ENCODE data around the gene LAGE3.

LAGE3 gene

GRCh38 chrX:154440623-154441357 is 38.3 kb downstream of the LAGE3 start:
- intact Hi-C loops (cut with DNase I), result loop anchor here (5.0 kb wide), 1 partner anchor 37 kb away; the partner anchor contains the start of gene LAGE3
- peak in 1 of 10 donors; percentile 68 for DNase-seq

- DNase-seq, result no peak
- intact Hi-C loops (cut with DNase I), result loop anchor here (5.0 kb wide), 1 partner anchor 37 kb away; the partner anchor contains the start of gene LAGE3
Observed at GRCh38 chrX:154439841-154440240, 39.2 kb downstream of the LAGE3 start.

DNA sequence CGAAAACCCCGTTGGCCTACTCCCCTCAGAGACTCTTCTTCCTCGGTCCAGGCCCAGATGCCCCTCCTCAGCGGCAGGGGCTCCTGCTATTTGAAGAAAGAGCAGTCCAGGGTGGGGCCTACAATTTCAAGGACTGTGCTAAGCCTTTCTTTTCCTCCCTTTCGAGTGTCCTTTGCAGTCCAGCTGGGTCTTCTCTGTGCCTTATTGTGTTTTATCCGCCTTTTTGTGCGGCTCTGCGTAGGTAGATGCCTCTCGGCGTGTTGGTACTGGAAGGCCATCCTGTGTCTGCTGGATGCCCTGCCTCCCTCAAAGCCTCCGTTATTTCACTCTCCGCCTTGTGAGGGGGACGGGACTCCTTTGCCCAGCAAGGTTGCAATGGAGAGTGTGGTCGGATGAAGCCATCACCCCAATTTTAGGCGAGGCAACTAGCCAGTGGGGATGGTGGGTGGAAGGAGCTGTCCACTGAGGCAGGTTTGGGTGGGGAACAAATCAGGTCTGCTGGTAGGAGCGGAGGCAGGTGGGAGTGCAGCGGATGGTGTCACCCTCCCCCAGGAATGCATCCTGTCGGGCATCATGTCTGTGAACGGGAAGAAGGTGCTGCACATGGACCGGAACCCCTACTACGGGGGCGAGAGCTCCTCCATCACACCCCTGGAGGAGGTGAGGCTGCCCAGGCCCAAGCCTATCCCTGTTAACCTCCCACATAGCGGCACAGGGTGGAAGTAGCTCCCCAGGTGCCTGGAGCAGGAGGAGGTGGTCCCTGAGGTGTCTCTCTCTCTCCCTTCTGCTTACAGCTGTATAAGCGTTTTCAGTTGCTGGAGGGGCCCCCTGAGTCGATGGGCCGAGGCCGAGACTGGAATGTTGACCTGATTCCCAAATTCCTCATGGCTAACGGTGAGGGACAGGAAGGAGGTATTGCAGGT is 40.8 kb downstream of the LAGE3 start:
- intact Hi-C loops (cut with DNase I), result loop anchor here (2.0 kb wide), 1 partner anchor 49 kb away; the partner anchor contains the start of gene UBL4A
- DNase-seq, result peak in 1 of 10 donors; percentile 70

GRCh38 chrX:154436983-154437752 is 41.9 kb downstream of the LAGE3 start, which contains the start of gene GDI1:
Gene GDI1 (plus strand): TSS chrX:154437154. CDS start chrX:154437255, 101 bp downstream.
- DNase-seq, result peak in 4 of 10 donors; percentile 25 to 91 (median 70)
- intact Hi-C loops (cut with DNase I), result loop anchor here (2.0 kb wide), 1 partner anchor 50 kb away; the partner anchor contains the start of gene UBL4A

GRCh38 chrX:154436374-154436982 is 42.6 kb downstream of the LAGE3 start:
- DNase-seq, result peak in 2 of 10 donors; percentile 39 to 90
- intact Hi-C loops (cut with DNase I), result loop anchor here (2.0 kb wide), 1 partner anchor 50 kb away; the partner anchor contains the start of gene UBL4A

DNA sequence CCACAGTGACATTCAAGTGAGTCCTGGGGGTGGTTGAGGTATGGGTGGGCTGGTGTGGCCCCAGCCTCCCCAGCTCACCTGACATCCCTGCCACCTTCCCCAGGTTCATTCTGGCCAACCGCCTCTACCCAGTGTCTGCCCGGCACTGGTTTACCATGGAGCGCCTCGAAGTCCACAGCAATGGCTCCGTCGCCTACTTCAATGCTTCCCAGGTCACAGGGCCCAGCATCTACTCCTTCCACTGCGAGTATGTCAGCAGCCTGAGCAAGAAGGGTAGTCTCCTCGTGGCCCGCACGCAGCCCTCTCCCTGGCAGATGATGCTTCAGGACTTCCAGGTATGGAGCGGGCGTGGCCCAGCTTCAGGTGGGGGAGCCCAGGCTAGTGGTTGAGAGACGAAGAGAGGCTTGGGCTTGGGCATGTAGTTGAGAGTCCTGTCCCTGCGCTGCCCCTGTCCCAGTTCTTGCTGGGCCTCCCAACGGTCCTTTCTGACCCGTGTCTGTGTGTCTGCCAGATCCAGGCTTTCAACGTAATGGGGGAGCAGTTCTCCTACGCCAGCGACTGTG is 43.8 kb downstream of the LAGE3 start:
- intact Hi-C loops (cut with DNase I), result no loop called here
- peak in 1 of 10 donors; percentile 73 for DNase-seq

DNA sequence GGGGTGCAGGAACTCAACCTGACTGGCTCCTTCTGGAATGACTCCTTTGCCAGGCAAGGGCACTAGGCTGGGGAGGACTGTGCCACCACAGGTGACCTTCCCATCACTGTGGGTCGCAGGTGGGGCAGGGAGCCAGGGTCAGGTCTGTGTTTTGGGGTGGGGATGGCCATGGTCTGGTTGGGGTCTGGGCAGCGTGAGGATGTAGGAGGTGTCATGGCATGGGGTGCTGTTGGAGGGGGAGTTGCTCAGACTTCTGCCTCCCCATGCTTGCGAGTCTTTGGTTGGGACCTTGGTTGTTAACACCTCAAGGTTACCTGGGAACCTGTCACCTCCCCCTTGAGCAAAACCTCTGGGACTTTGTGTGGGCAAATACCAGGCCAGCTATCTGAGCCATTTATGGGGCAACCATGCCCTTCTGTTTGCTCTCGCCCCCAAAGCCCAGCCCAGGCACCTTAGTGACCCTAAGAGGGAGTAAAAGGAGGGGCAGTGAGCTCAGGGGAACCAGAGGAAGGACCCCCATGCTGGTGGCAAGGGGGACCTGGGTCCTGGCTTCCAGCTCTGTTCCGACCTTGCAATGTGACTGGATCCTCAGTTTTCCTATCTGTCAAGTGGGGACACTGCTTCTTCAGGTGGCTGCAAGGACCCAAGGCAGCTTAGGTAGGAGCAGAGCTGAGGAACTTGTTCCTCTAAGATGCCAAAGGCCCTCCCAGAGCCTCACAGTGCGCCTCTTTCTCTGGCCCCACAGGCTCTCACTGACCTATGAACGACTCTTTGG is 44.5 kb downstream of the LAGE3 start:
- intact Hi-C loops (cut with DNase I), result no loop called here
- DNase-seq, result no peak

GRCh38 chrX:154433605-154434004 is 45.5 kb downstream of the LAGE3 start:
- no peak for DNase-seq
- intact Hi-C loops (cut with DNase I), result no loop called here

DNA sequence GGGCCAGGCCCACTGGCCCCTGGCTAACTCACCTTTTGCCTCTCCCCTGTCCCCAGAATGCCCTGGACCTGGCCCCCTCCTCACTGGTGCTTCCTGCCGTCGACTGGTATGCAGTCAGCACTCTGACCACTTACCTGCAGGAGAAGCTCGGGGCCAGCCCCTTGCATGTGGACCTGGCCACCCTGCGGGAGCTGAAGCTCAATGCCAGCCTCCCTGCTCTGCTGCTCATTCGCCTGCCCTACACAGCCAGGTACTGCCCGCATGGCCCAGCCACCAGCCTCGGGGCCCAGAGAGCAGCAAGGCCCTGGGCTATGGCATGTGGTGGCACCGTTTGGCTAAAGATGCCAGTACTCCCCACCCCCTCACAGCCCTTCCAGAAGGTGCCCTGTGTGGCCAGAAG is 46.9 kb downstream of the LAGE3 start:
- intact Hi-C loops (cut with DNase I), result no loop called here
- no peak for DNase-seq

- no peak for DNase-seq
- intact Hi-C loops (cut with DNase I), result no loop called here
Observed at GRCh38 chrX:154431341-154431740, 47.7 kb downstream of the LAGE3 start.

- intact Hi-C loops (cut with DNase I), result no loop called here
Observed at GRCh38 chrX:154430916-154431315, 48.2 kb downstream of the LAGE3 start.

DNA sequence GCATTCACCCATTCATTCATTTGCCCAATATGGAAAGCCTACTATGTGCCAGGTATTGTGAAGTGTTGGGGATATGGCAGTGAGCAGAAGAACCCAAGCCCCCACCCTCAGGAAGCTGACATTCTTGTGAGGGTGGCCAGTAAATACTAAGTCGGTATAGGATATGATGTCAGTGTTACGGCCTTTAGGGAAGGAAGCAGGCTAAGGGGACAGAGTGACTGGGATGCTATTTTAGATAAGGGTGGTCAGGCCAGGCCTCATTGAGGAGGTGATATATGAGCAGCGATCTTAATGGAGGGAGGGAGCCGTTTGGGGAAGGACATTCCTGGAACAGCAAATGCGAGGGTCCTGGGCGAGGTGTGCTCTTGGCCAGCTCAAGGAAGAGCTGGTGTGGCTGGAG is 48.6 kb downstream of the LAGE3 start:
- intact Hi-C loops (cut with DNase I), result no loop called here
- DNase-seq, result no peak

More at GRCh38 chrX:154430916-154431315, 48.2 kb downstream of the LAGE3 start:
- no peak for DNase-seq

GRCh38 chrX:154429711-154430110 is 49.4 kb downstream of the LAGE3 start:
- DNase-seq, result no peak
- intact Hi-C loops (cut with DNase I), result no loop called here

GRCh38 chrX:154428176-154429171 is 50.6 kb downstream of the LAGE3 start, which contains the start of gene ATP6AP1:
Gene ATP6AP1 (plus strand): TSS chrX:154428677. CDS start chrX:154428693, 16 bp downstream.
- intact Hi-C loops (cut with DNase I), result no loop called here
- DNase-seq, result peak; percentile 86 to 99 (median 88)

Data from posterior cingulate gyrus (tissue), 11 donors.